Endothelial cell of umbilical vein (primary cell): ENCODE measurements around the gene CLCN4. TPM values are rescaled to one million over a fixed set of nuclear protein-coding genes. Genes with fewer than 3 reads are reported as not detected.

Experiments
- BruUV-seq: library from RNA; stranded (reverse); fragments of 400-500 nt; replicated peaks from 2 replicates; lab custom pipeline; 2021; lab: Mats Ljungman, UMichigan
- CTCF ChIA-PET: fragments of 300-600, 350-600 bp; sonication (Branson Sonifier 250); formaldehyde crosslinking; loops from one replicate; lab custom pipeline; 2021; ENCODE audit warnings: antibody characterized with exemption, inconsistent platforms; lab: Charles Lee
- POLR2A ChIA-PET: fragments of 300-600, 350-600 bp; sonication (Branson Sonifier 250); formaldehyde crosslinking; loops from one replicate; lab custom pipeline; 2021; ENCODE audit warnings: antibody characterized with exemption, inconsistent platforms; lab: Charles Lee
- DNase-seq: peaks from one replicate; pipeline ENCODE4 v3.0.0-alpha.2; 2011; ENCODE audit warnings: low read depth, low spot score
- FAIRE-seq: peaks from 2 replicates; lab custom pipeline; 2011; peaks lifted over from hg19 to GRCh38; lab: Jason Lieb, UNC
- H2AFZ ChIP-seq: 2 replicates; pipeline ENCODE4 v1.6.0; 2012; ENCODE audit warnings: low read depth, low read length, control low read depth, inconsistent platforms
- H3K27ac ChIP-seq: 2 replicates; pipeline ENCODE4 v1.5.1; 2011; ENCODE audit warnings: low read depth, mild to moderate bottlenecking, control low read depth, low read length, moderate library complexity; ENCODE audit not compliant: insufficient read depth
- H3K27me3 ChIP-seq, 2 experiments: 2 replicates each; pipeline versions ENCODE4 v1.6.0 to v1.6.1; 2011; ENCODE audit warnings: low read length in 2 of 2, mixed read lengths in 1 of 2; ENCODE audit not compliant: control insufficient read depth in 2 of 2, insufficient read depth in 2 of 2
- H3K36me3 ChIP-seq, 2 experiments: 2 replicates in 1 of 2; 3 replicates in 1 of 2; pipeline ENCODE4 v1.5.1; 2011; ENCODE audit warnings: low read length in 2 of 2, mild to moderate bottlenecking in 1 of 2, moderate library complexity in 1 of 2; ENCODE audit not compliant: control insufficient read depth in 2 of 2, insufficient read depth in 2 of 2; ENCODE audit errors: extremely low read depth in 1 of 2
- H3K4me1 ChIP-seq: 3 replicates; pipeline ENCODE4 v1.5.1; 2011; ENCODE audit warnings: mild to moderate bottlenecking, low read length; ENCODE audit not compliant: control insufficient read depth, insufficient read depth; ENCODE audit errors: extremely low read depth
- H3K4me2 ChIP-seq: 2 replicates; pipeline ENCODE4 v1.6.1; 2011; ENCODE audit warnings: low read length, control low read depth, mixed read lengths; ENCODE audit not compliant: insufficient read depth
- H3K4me3 ChIP-seq, 3 experiments: fragments of 200-600 bp in 1 of 3; sonication (generic), shearing (Covaris generic) in 1 of 3; replicated peaks in 1 of 3; 2 replicates each; pipeline ENCODE4 v1.5.1; 2011 to 2016; ENCODE audit warnings: control low read depth in 3 of 3, low read length in 3 of 3, mild to moderate bottlenecking in 2 of 3, inconsistent platforms in 1 of 3, low read depth in 1 of 3, moderate library complexity in 1 of 3; ENCODE audit not compliant: insufficient read depth in 1 of 3
- H3K79me2 ChIP-seq: 2 replicates; pipeline ENCODE4 v1.6.0; 2012; ENCODE audit warnings: low read length, inconsistent platforms; ENCODE audit not compliant: control insufficient read depth, insufficient read depth
- H3K9ac ChIP-seq: replicated peaks from 2 replicates; pipeline ENCODE3; 2011; ENCODE audit warnings: low read length, control low read depth; ENCODE audit not compliant: insufficient read depth; ENCODE audit errors: extremely low read depth
- H3K9me1 ChIP-seq: replicated peaks from 3 replicates; pipeline ENCODE4 v1.6.0; 2011; ENCODE audit warnings: mild to moderate bottlenecking, low read length; ENCODE audit not compliant: control insufficient read depth, insufficient read depth; ENCODE audit errors: extremely low read depth
- H3K9me3 ChIP-seq: replicated peaks from 2 replicates; pipeline ENCODE4 v1.5.1; 2012; ENCODE audit warnings: low read length, inconsistent platforms; ENCODE audit not compliant: control insufficient read depth, insufficient read depth
- H4K20me1 ChIP-seq: replicated peaks from 2 replicates; pipeline ENCODE3; 2011; ENCODE audit warnings: mild to moderate bottlenecking, low read length; ENCODE audit not compliant: control insufficient read depth, insufficient read depth; ENCODE audit errors: extremely low read depth
- EZH2 ChIP-seq: IDR thresholded peaks from 2 replicates; pipeline ENCODE4 v1.6.1; 2012; ENCODE audit warnings: borderline replicate concordance, low read depth, mild to moderate bottlenecking, moderate library complexity, low read length, inconsistent platforms; ENCODE audit not compliant: severe bottlenecking
- FOS ChIP-seq: IDR thresholded peaks from 2 replicates; pipeline ENCODE4 v1.6.1; 2011; ENCODE audit warnings: mild to moderate bottlenecking, low read length, moderate library complexity, borderline replicate concordance; ENCODE audit not compliant: insufficient read depth
- GATA2 ChIP-seq: IDR thresholded peaks from 2 replicates; pipeline ENCODE4 v1.7.0; 2011; ENCODE audit warnings: low read depth, mild to moderate bottlenecking, moderate library complexity, mixed read lengths, low read length; ENCODE audit not compliant: insufficient read length, insufficient read depth
- JUN ChIP-seq: IDR thresholded peaks from 2 replicates; pipeline ENCODE4 v1.6.1; 2011; ENCODE audit warnings: borderline replicate concordance, low read depth; ENCODE audit not compliant: insufficient read length, insufficient read depth
- MYC ChIP-seq: IDR thresholded peaks from one replicate; pipeline ENCODE4 v1.6.1; 2011; ENCODE audit warnings: mild to moderate bottlenecking, low read depth, low read length
- POLR2A ChIP-seq: IDR thresholded peaks from 2 replicates; pipeline ENCODE4 v1.6.1; 2012; ENCODE audit warnings: low read depth, mild to moderate bottlenecking, control low read depth, low read length
- POLR2AphosphoS5 ChIP-seq: IDR thresholded peaks from 2 replicates; pipeline ENCODE4 v1.6.1; 2012; ENCODE audit warnings: low read depth, mild to moderate bottlenecking, control low read depth, low read length, moderate library complexity; ENCODE audit not compliant: insufficient read depth
- dilution Hi-C: fragments of 300-500 bp; cut with MboI; formaldehyde crosslinking; loops from one replicate; pipeline ENCODE4 v1.15.0; 2019; ENCODE audit warnings: low sequenced_read_pairs; ENCODE audit not compliant: extremely low pct_ligation_motif_present
- intact Hi-C: fragments of 100-400 bp; cut with micrococcal nuclease; formaldehyde crosslinking; loops from one replicate; pipeline ENCODE4 v1.10.0; 2022
- polyA plus RNA-seq, 4 experiments: library from polyadenylated mRNA; depleted of rRNA in 3 of 4; stranded (reverse) in 3 of 4; unstranded in 1 of 4; fragments of >200 nt; gene quantifications; 2 replicates each; pipeline versions ENCODE4 v1.2.1 to v1.2.3, GENCODE V29; 2011 to 2012; ENCODE audit warnings: missing spikeins in 1 of 4
- total RNA-seq: library from RNA; stranded (reverse); gene quantifications from 2 replicates; pipeline ENCODE4 v1.2.3, GENCODE V29; 2021
- TF ChIP-seq, protein P1 (sequence below), 2 donors: IDR thresholded peaks; 1 replicate in 1 of 2; 2 replicates in 1 of 2; pipeline ENCODE4 v1.5.1; 2011; ENCODE audit warnings: low read length in 2 of 2, mild to moderate bottlenecking in 2 of 2, moderate library complexity in 2 of 2, control low read depth in 1 of 2, inconsistent platforms in 1 of 2, low read depth in 1 of 2; ENCODE audit not compliant: insufficient read depth in 1 of 2; ENCODE audit errors: extremely low read depth in 1 of 2
- TF ChIP-seq, protein P2 (sequence below): IDR thresholded peaks from 2 replicates; pipeline ENCODE4 v1.6.1; 2011; ENCODE audit not compliant: insufficient read depth, insufficient read length

CLCN4 gene
- total and polyA plus RNA-seq, 2 donors (not counting 3 experiments of a cell fraction or from before 2014, with no cell fraction given): 7.6 to 19.8 TPM

DNA sequence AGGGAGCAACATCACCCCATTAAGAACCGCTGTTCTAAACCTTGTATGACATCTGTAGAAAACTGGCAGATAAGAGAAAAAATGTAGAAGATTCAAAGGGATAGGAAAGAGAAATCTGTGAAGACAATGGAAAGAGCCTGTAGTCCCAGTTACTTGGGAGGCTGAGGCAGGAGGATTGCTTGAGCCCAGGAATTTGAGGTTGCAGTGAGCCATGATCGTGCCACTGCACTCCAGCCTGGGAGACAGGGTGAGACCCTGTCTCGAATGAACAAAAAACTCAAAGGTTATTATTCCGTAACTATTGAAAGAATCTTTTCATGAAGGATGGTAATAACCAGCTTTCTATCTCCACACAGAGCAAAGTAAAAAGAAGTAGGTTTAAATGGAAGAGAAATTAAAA lies 1.6 kb upstream of the CLCN4 start:
- POLR2A ChIA-PET: no interaction called here
- Histone ChIP-seq H4K20me1 (no peaks in the 10 kb centered on the region), H3K4me2 (no peak overlapping the region), H3K9me1 (no peaks in the 10 kb centered on the region), H3K4me1 (peaks cover 9% of the 10 kb centered on the region), H3K27ac (no peak overlapping the region), H3K27me3 (no peaks in the 10 kb centered on the region), H3K4me3 (no peak overlapping the region), H3K36me3 (no peaks in the 10 kb centered on the region), H2AFZ (no peak overlapping the region), H3K79me2 (peaks cover 3% of the 10 kb centered on the region), H3K9ac (no peak overlapping the region), H3K9me3 (no peaks in the 10 kb centered on the region)
- dilution Hi-C loops (no loop called here), intact Hi-C loops (loop anchor here (5.0 kb wide), 1 partner anchor 143 kb away; no protein-coding TSS in a partner anchor)
- CTCF ChIA-PET: interaction anchor here (1.0 kb wide), 1 partner anchor 36 kb away, joined by 3 read pairs; no protein-coding TSS in a partner anchor
- FAIRE-seq (no peak), DNase-seq (no peak)
- no peak for TF ChIP-seq JUN
- no peak for TF ChIP-seq GATA2
- TF ChIP-seq, protein P1, sequence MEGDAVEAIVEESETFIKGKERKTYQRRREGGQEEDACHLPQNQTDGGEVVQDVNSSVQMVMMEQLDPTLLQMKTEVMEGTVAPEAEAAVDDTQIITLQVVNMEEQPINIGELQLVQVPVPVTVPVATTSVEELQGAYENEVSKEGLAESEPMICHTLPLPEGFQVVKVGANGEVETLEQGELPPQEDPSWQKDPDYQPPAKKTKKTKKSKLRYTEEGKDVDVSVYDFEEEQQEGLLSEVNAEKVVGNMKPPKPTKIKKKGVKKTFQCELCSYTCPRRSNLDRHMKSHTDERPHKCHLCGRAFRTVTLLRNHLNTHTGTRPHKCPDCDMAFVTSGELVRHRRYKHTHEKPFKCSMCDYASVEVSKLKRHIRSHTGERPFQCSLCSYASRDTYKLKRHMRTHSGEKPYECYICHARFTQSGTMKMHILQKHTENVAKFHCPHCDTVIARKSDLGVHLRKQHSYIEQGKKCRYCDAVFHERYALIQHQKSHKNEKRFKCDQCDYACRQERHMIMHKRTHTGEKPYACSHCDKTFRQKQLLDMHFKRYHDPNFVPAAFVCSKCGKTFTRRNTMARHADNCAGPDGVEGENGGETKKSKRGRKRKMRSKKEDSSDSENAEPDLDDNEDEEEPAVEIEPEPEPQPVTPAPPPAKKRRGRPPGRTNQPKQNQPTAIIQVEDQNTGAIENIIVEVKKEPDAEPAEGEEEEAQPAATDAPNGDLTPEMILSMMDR (IDR thresholded peaks at IDR 0.05; ENCODE audit: extremely low read depth in 1 of 2, insufficient read depth in 1 of 2, low read depth in 1 of 2, low read length in 2 of 2): no peak
- no peak for TF ChIP-seq POLR2A
- TF ChIP-seq POLR2AphosphoS5: no peak
- no peak for TF ChIP-seq FOS
- no peak for TF ChIP-seq MYC
- TF ChIP-seq EZH2: no peak
- TF ChIP-seq, protein P2, sequence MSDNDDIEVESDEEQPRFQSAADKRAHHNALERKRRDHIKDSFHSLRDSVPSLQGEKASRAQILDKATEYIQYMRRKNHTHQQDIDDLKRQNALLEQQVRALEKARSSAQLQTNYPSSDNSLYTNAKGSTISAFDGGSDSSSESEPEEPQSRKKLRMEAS: no peak
- BruUV-seq: no TSS peak
